ENCODE measurements around the gene MAP3K9. TPM values are rescaled to one million over a fixed set of nuclear protein-coding genes. Genes with fewer than 3 reads are reported as not detected.

MAP3K9 gene
- total RNA-seq, 3 donors from 2014 or later = 0.16 to 6.3 (median 3.3) TPM

DNA sequence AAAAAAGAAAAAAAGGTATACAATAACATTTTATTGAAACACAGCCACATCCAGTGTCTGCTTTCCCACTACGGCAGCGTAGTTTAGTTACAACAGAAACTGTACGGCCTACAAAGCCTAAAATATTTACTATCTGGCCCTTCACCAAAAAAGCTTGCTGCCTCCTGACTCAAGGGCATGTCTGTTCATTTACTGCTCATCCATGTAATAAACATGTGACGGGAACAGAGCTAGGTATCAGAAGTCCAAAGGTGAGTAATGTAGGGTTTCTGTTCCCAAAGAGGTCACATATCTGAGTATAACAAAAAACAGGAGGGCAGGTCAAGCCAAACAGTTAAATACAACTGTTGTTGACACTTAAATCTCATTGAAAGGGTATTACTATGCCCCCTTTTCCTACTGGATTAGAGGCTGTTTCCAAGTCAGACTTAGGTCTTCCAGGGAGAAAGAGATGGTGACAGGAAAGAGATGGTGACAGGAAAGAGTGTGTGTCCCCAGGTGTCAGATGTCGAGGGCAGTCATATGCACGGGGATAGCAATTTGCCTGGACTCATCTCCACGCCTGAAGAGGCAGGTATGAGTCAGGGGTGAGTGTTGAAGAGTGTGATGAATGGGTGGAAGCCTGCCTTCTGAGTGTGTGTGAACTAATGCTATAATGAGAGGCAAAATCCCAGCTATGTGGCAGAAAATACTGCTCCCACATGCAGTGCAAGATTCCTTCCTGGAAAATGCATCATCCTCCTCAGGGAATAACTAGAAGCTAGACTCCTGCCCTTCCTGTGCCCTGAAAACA, 77.7 kb downstream of the MAP3K9 start:
- intact Hi-C loops (cut with DNase I; ENCODE audit: low total_unique reads) = no loop called here

DNA sequence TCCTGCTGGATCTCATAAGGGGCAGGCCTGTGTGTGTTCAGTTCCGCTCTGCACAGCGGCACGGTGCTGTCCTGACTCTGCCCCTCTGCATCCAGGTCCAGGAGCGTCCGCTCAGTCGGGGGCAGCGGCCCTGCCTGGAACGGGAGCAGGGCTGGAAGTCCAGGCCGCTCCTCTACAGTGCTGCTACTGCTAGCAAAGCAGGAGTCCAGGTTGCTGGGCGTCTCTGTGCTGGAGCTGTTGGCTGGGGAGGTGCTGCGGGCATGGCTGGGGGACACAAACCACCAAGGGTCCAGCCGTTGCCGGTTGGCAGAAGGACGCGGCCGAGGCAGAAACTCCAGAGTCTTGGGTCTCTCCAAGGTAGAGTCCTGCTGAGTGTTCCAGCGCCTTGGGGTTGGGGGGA, 78.9 kb downstream of the MAP3K9 start:
- Histone ChIP-seq H3K9me3 (no peaks in the 10 kb centered on the region), H3K27ac (no peak overlapping the region), H3K4me3 (no peak overlapping the region), H3K36me3 (no peaks in the 10 kb centered on the region), H3K27me3 (no peaks in the 10 kb centered on the region), H3K4me1 (no peaks in the 10 kb centered on the region)
- intact Hi-C loops (cut with DNase I; ENCODE audit: low total_unique reads) = no loop called here
- no peak for DNase-seq (ENCODE audit: low spot score in 2 of 2)
- TF ChIP-seq POLR2A (IDR thresholded peaks at IDR 0.05) (no peak), POLR2AphosphoS5 (IDR thresholded peaks at IDR 0.05) (no peak)
- TF ChIP-seq, protein P1, sequence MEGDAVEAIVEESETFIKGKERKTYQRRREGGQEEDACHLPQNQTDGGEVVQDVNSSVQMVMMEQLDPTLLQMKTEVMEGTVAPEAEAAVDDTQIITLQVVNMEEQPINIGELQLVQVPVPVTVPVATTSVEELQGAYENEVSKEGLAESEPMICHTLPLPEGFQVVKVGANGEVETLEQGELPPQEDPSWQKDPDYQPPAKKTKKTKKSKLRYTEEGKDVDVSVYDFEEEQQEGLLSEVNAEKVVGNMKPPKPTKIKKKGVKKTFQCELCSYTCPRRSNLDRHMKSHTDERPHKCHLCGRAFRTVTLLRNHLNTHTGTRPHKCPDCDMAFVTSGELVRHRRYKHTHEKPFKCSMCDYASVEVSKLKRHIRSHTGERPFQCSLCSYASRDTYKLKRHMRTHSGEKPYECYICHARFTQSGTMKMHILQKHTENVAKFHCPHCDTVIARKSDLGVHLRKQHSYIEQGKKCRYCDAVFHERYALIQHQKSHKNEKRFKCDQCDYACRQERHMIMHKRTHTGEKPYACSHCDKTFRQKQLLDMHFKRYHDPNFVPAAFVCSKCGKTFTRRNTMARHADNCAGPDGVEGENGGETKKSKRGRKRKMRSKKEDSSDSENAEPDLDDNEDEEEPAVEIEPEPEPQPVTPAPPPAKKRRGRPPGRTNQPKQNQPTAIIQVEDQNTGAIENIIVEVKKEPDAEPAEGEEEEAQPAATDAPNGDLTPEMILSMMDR (IDR thresholded peaks at IDR 0.05) = no peak

More for the DNA sequence above, 77.7 kb downstream of the MAP3K9 start:
- Histone ChIP-seq H3K27me3 (no peaks in the 10 kb centered on the region), H3K4me1 (no peaks in the 10 kb centered on the region), H3K27ac (no peak overlapping the region), H3K9me3 (no peaks in the 10 kb centered on the region), H3K36me3 (no peaks in the 10 kb centered on the region), H3K4me3 (no peak overlapping the region)
- DNase-seq (ENCODE audit: low spot score in 2 of 2) = no peak
- no peak for TF ChIP-seq POLR2A (IDR thresholded peaks at IDR 0.05)
- TF ChIP-seq POLR2AphosphoS5 (IDR thresholded peaks at IDR 0.05) = no peak
- TF ChIP-seq, protein P1 (IDR thresholded peaks at IDR 0.05) = no peak

DNA sequence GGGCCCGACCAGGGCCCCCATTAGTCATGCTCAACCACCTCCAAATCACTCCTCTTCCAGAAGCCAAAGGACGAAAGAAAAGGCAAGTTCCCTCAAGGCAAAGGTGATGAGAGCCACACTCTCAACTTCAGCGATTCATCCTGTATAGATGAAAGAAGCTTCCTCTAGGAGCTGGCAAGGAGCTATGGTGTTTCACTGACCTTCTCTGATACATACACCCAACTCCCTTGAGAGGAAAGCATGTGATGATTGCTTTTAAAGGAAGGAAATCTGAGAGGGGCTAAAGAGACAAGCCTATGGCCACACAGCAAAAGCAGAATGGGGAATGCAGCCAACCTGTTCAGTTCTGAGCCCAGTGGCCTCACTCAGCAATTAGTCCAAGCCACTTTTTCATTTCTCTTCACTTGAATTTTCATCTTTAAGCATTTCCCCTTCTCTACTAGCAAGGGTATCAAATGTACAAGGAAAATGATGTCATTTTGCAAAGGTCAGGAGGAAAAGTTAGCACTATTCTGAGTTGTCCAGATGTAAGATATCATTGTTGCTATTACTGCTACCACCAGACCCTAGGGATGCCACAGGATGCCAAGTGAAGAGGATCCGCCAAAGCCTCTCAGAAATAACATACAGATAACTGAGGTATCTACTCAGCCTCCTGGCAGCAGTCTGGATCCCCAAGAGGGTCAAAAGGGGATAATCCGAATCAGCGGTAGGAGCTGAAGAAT, 82.5 kb downstream of the MAP3K9 start:
- intact Hi-C loops (cut with DNase I; ENCODE audit: low total_unique reads) = loop anchor here (5.0 kb wide), 1 partner anchor 1460 kb away; no protein-coding TSS in a partner anchor
- Histone ChIP-seq H3K27ac (no peak overlapping the region), H3K4me3 (no peak overlapping the region), H3K4me1 (no peaks in the 10 kb centered on the region), H3K9me3 (no peaks in the 10 kb centered on the region), H3K27me3 (no peaks in the 10 kb centered on the region), H3K36me3 (no peaks in the 10 kb centered on the region)
- DNase-seq (ENCODE audit: low spot score in 2 of 2) = no peak
- TF ChIP-seq, protein P1 (IDR thresholded peaks at IDR 0.05) = no peak
- no peak for TF ChIP-seq POLR2A (IDR thresholded peaks at IDR 0.05)
- TF ChIP-seq POLR2AphosphoS5 (IDR thresholded peaks at IDR 0.05) = no peak

DNA sequence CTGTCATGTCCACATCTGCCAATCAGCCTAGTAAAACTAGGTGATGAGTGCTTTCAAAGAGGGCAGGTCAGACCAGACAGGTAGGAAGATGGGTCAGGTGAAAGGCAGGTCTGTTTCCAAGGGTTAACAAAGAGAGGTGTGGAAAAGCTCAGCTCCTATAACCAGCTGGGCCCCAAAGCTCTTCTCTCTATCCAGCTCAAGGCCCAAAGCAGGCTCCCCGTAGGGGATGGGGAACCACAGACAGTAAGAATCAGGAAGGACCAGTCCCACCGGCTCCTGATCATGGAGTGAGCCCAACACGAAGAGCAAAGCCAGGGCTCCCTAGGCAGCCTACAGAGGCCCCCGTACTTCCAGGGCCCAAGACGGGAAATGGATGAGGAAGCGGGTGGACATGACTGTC, 84.4 kb downstream of the MAP3K9 start:
- no peak for TF ChIP-seq POLR2A (IDR thresholded peaks at IDR 0.05)
- DNase-seq (ENCODE audit: low spot score in 2 of 2) = no peak
- intact Hi-C loops (cut with DNase I; ENCODE audit: low total_unique reads) = loop anchor here (5.0 kb wide), 1 partner anchor 1458 kb away; no protein-coding TSS in a partner anchor

DNA sequence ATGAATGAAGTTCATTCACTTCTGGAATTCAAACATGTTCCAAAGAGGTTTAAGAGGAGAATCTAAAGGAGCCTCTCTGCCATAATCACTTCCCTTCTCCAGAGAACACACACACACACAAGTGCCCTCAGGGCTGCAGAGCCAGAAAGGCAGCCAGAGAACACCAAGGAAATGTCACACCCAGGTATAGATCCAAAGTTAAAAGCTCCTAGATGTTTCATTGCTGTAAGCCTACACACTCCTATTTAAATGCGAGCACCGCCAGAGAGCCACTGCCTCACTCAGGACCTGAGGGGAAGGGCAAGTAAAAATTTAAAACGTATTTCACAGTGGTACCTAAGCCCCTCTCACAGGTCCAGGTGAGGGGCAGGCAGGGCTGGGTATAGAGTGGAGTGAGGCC, 85.2 kb downstream of the MAP3K9 start:
- intact Hi-C loops (cut with DNase I; ENCODE audit: low total_unique reads) = no loop called here
- Histone ChIP-seq H3K36me3 (no peaks in the 10 kb centered on the region), H3K27ac (no peak overlapping the region), H3K9me3 (no peaks in the 10 kb centered on the region), H3K4me1 (no peaks in the 10 kb centered on the region), H3K27me3 (no peaks in the 10 kb centered on the region), H3K4me3 (no peak overlapping the region)
- no peak for TF ChIP-seq POLR2A (IDR thresholded peaks at IDR 0.05)
- TF ChIP-seq, protein P1 (IDR thresholded peaks at IDR 0.05) = no peak
- no peak for TF ChIP-seq POLR2AphosphoS5 (IDR thresholded peaks at IDR 0.05)
- DNase-seq (ENCODE audit: low spot score in 2 of 2) = no peak

More for the DNA sequence above, 84.4 kb downstream of the MAP3K9 start:
- Histone ChIP-seq H3K4me3 (no peak overlapping the region), H3K9me3 (no peaks in the 10 kb centered on the region), H3K27me3 (no peaks in the 10 kb centered on the region), H3K27ac (no peak overlapping the region), H3K4me1 (no peaks in the 10 kb centered on the region), H3K36me3 (no peaks in the 10 kb centered on the region)
